GM23338 (cell line): ENCODE results near the gene HGFAC. TPM values are rescaled to one million over a fixed set of nuclear protein-coding genes. Genes with fewer than 3 reads are reported as not detected.

Experiments
- ATAC-seq: fragments of 200-7000 bp; cut with Tn5 transposase; 3 replicates; pipeline ENCODE4 v1.9.1; 2020
- DNase-seq: peaks from one replicate; pipeline ENCODE4 v3.0.0-alpha.2; 2015; ENCODE audit warnings: low spot score
- H2AFZ ChIP-seq: fragments of 200-600 bp; sonication (generic); 2 replicates; pipeline ENCODE4 v1.8.0; 2016; ENCODE audit warnings: antibody characterized with exemption, mild to moderate bottlenecking, moderate library complexity
- H3F3A ChIP-seq: fragments of 200-600 bp; sonication (generic); replicated peaks from 2 replicates; pipeline ENCODE4 v1.8.0; 2017; ENCODE audit warnings: antibody characterized with exemption, mixed run types, low read depth
- H3K27ac ChIP-seq: fragments of 200-600 bp; sonication (generic); 2 replicates; pipeline ENCODE4 v1.6.1; 2016; ENCODE audit warnings: low read depth
- H3K27me3 ChIP-seq: fragments of 200-600 bp; sonication (generic); 2 replicates; pipeline ENCODE4 v1.8.0; 2016; ENCODE audit warnings: mild to moderate bottlenecking, mixed run types, moderate library complexity; ENCODE audit not compliant: insufficient read depth
- H3K36me3 ChIP-seq: fragments of 200-600 bp; sonication (generic); 2 replicates; pipeline ENCODE4 v1.8.0; 2016; ENCODE audit warnings: mild to moderate bottlenecking; ENCODE audit not compliant: insufficient read depth
- H3K4me1 ChIP-seq: fragments of 200-600 bp; sonication (generic); 2 replicates; pipeline ENCODE4 v1.8.0; 2016; ENCODE audit warnings: mild to moderate bottlenecking, moderate library complexity; ENCODE audit not compliant: insufficient read depth
- H3K4me2 ChIP-seq: fragments of 200-600 bp; sonication (generic); 2 replicates; pipeline ENCODE4 v1.7.1; 2017; ENCODE audit warnings: mixed run types
- H3K4me3 ChIP-seq: fragments of 200-600 bp; sonication (generic); 2 replicates; pipeline ENCODE4 v1.6.1; 2016; ENCODE audit warnings: mixed run types
- H3K79me2 ChIP-seq: fragments of 200-600 bp; sonication (generic); replicated peaks from 2 replicates; pipeline ENCODE4 v1.8.0; 2017; ENCODE audit warnings: mild to moderate bottlenecking; ENCODE audit not compliant: insufficient read depth
- H3K9me2 ChIP-seq: fragments of 200-600 bp; sonication (generic); 2 replicates; pipeline ENCODE4 v1.8.0; 2017; ENCODE audit not compliant: insufficient read depth
- H4K20me1 ChIP-seq: fragments of 200-600 bp; sonication (generic); replicated peaks from 2 replicates; pipeline ENCODE4 v1.8.0; 2017; ENCODE audit warnings: mild to moderate bottlenecking; ENCODE audit not compliant: insufficient read depth
- H3K27ac Mint-ChIP-seq: 2 replicates; pipeline ENCODE4 v1.8.0; 2020; ENCODE audit warnings: inconsistent platforms, mild to moderate bottlenecking, moderate library complexity, mixed read lengths
- H3K27me3 Mint-ChIP-seq: 3 replicates; pipeline ENCODE4 v1.8.0; 2022; ENCODE audit warnings: low read depth, mild to moderate bottlenecking, moderate library complexity, mixed read lengths, inconsistent platforms; ENCODE audit not compliant: insufficient read depth, poor library complexity
- H3K36me3 Mint-ChIP-seq: 3 replicates; pipeline ENCODE4 v1.8.0; 2021; ENCODE audit warnings: low read depth, mild to moderate bottlenecking, inconsistent platforms, moderate library complexity, mixed read lengths
- H3K4me1 Mint-ChIP-seq: 3 replicates; pipeline ENCODE4 v1.8.0; 2020; ENCODE audit warnings: mild to moderate bottlenecking, inconsistent platforms, mixed read lengths
- H3K4me3 Mint-ChIP-seq: 3 replicates; pipeline ENCODE4 v1.8.0; 2021; ENCODE audit warnings: moderate library complexity, mild to moderate bottlenecking, inconsistent platforms, mixed read lengths
- H3K9me3 Mint-ChIP-seq: 3 replicates; pipeline ENCODE4 v1.8.0; 2020; ENCODE audit warnings: moderate library complexity, mild to moderate bottlenecking, inconsistent platforms, mixed read lengths
- CREB1 ChIP-seq: fragments of 250-450 bp; sonication (Bioruptor Pico); IDR thresholded peaks from 2 replicates; pipeline ENCODE4 v1.5.0; 2020; ENCODE audit warnings: low read depth, mild to moderate bottlenecking, moderate library complexity
- EZH2phosphoT487 ChIP-seq: fragments of 200-600 bp; sonication (generic); IDR thresholded peaks from one replicate; pipeline ENCODE4 v1.8.1; 2018; ENCODE audit warnings: antibody characterized with exemption; ENCODE audit not compliant: unreplicated experiment
- POLR2AphosphoS5 ChIP-seq: IDR thresholded peaks from 2 replicates; pipeline ENCODE4 v1.6.1; 2016; ENCODE audit warnings: antibody characterized with exemption, low read depth
- STAT1 ChIP-seq: IDR thresholded peaks from one replicate; pipeline ENCODE4 v1.6.1; 2016; ENCODE audit warnings: antibody characterized with exemption; ENCODE audit not compliant: unreplicated experiment
- ZNF114 ChIP-seq: fragments of 250-450 bp; sonication (Bioruptor Pico); IDR thresholded peaks from 2 replicates; pipeline ENCODE4 v1.5.0; 2020; ENCODE audit warnings: mild to moderate bottlenecking, moderate library complexity
- polyA plus RNA-seq: library from polyadenylated mRNA; unstranded; fragments of >200 nt; fragmentation: Nextera tagmentation; extraction: Ambion mirVana; gene quantifications from 2 replicates; pipeline ENCODE4 v1.2.1, GENCODE V29; 2016
- total RNA-seq: library from RNA; depleted of rRNA; stranded (reverse); fragments of >200 nt; shearing (Covaris generic); gene quantifications from 2 replicates; pipeline ENCODE4 v1.2.3, GENCODE V29; 2014
- TF ChIP-seq, protein P1 (sequence below), 2 experiments: fragments of 200-600 bp in 1 of 2; sonication (generic) in 1 of 2; conservative IDR thresholded peaks; 2 replicates each; pipeline versions ENCODE4 v1.5.1 to v1.6.1; 2016 to 2017; ENCODE audit warnings: antibody characterized with exemption in 2 of 2, low read depth in 2 of 2, mild to moderate bottlenecking in 2 of 2, moderate library complexity in 1 of 2
- TF ChIP-seq, protein P2 (sequence below): IDR thresholded peaks from 2 replicates; pipeline ENCODE4 v1.6.1; 2016; ENCODE audit warnings: antibody characterized with exemption
- TF ChIP-seq, protein P3 (sequence below): fragments of 250-450 bp; sonication (Bioruptor Pico); IDR thresholded peaks from 2 replicates; pipeline ENCODE4 v1.5.0; 2020; ENCODE audit warnings: mild to moderate bottlenecking, moderate library complexity

The HGFAC gene
- total and polyA plus RNA-seq, 2 experiments from 2014 or later: 0.94 TPM; not detected in 1

DNA sequence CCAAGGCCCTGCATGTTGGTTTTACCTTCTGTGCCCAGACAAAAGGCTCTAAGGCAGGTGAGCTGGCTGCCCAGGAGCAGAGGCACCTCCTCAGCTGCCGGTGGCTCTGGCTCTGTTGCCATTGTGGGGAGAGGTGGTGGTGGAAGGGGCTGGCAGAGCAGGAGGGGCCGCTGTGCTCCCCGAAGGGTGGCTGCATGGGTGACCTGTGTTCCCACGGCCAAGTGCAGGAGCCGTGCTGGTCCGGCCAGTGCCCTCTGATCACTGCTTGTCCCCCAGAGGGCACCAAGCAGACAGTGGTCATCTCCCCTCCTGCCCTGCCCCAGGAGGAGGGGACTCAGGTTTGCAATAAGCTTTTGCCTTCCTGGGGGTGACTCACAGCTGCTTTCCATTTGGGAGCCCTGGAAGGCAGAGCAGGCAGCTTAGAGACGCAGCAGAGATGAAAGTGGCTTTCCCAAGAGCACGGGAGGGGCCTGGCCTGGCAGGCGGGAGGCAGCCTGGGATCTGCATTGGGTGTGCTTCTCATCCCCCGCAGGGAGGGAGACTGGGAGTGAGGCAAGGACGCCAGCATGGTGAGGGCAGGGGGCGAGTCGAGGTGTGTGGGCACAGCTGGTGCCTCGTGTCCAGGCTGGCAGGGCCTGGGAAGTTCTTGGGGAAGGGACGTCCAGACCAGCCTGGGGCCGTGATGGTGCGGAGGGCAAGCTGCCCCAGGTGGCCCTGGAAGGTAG, 50.1 kb downstream of the HGFAC start (continued):
- TF ChIP-seq, protein P1, sequence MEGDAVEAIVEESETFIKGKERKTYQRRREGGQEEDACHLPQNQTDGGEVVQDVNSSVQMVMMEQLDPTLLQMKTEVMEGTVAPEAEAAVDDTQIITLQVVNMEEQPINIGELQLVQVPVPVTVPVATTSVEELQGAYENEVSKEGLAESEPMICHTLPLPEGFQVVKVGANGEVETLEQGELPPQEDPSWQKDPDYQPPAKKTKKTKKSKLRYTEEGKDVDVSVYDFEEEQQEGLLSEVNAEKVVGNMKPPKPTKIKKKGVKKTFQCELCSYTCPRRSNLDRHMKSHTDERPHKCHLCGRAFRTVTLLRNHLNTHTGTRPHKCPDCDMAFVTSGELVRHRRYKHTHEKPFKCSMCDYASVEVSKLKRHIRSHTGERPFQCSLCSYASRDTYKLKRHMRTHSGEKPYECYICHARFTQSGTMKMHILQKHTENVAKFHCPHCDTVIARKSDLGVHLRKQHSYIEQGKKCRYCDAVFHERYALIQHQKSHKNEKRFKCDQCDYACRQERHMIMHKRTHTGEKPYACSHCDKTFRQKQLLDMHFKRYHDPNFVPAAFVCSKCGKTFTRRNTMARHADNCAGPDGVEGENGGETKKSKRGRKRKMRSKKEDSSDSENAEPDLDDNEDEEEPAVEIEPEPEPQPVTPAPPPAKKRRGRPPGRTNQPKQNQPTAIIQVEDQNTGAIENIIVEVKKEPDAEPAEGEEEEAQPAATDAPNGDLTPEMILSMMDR (conservative IDR thresholded peaks at IDR 0.05; ENCODE audit: low read depth in 2 of 2): no peak
- TF ChIP-seq, protein P2, sequence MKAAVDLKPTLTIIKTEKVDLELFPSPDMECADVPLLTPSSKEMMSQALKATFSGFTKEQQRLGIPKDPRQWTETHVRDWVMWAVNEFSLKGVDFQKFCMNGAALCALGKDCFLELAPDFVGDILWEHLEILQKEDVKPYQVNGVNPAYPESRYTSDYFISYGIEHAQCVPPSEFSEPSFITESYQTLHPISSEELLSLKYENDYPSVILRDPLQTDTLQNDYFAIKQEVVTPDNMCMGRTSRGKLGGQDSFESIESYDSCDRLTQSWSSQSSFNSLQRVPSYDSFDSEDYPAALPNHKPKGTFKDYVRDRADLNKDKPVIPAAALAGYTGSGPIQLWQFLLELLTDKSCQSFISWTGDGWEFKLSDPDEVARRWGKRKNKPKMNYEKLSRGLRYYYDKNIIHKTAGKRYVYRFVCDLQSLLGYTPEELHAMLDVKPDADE: no peak
- TF ChIP-seq ZNF114 (CRISPR knock-in tag) (no peak), POLR2AphosphoS5 (no peak), STAT1 (no peak), CREB1 (CRISPR knock-in tag) (no peak), EZH2phosphoT487 (no peak)

DNA sequence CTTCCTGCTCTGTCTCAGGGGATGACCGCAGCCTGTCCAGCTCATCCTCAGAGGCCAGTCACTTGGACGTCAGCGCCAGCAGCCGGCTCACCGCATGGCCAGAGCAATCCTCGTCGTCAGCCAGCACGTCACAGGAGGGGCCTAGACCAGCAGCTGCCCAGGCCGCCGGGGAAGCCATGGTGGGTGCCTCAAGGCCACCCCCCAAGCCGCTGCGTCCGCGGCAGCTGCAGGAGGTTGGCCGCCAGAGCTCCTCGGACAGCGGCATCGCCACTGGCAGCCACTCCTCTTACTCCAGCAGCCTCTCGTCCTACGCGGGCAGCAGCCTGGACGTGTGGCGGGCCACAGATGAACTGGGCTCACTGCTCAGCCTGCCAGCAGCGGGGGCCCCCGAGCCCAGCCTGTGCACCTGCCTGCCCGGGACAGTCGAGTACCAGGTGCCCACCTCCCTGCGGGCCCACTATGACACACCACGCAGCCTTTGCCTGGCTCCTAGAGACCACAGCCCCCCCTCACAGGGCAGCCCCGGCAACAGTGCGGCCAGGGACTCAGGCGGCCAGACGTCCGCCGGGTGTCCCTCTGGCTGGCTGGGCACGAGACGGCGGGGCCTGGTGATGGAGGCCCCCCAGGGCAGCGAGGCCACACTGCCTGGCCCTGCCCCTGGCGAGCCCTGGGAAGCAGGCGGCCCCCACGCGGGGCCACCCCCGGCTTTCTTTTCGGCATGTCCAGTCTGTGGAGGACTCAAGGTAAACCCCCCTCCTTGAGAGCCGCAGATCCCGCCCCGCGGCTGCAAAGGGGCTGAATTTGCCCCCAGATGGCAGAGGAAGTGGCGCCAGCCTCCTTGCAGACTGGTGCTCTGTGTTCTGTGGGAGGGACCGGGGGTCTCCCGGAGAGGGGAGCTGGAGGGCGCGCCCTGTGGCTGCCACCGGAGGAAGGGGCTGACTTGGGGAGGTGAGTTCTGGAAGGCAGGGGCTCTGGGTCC, 51.3 kb downstream of the HGFAC start:
- H2AFZ ChIP-seq: no peak overlapping the region
- ATAC-seq: no peak
- TF ChIP-seq ZNF114 (CRISPR knock-in tag) (no peak), CREB1 (CRISPR knock-in tag) (no peak)
- TF ChIP-seq, protein P3, sequence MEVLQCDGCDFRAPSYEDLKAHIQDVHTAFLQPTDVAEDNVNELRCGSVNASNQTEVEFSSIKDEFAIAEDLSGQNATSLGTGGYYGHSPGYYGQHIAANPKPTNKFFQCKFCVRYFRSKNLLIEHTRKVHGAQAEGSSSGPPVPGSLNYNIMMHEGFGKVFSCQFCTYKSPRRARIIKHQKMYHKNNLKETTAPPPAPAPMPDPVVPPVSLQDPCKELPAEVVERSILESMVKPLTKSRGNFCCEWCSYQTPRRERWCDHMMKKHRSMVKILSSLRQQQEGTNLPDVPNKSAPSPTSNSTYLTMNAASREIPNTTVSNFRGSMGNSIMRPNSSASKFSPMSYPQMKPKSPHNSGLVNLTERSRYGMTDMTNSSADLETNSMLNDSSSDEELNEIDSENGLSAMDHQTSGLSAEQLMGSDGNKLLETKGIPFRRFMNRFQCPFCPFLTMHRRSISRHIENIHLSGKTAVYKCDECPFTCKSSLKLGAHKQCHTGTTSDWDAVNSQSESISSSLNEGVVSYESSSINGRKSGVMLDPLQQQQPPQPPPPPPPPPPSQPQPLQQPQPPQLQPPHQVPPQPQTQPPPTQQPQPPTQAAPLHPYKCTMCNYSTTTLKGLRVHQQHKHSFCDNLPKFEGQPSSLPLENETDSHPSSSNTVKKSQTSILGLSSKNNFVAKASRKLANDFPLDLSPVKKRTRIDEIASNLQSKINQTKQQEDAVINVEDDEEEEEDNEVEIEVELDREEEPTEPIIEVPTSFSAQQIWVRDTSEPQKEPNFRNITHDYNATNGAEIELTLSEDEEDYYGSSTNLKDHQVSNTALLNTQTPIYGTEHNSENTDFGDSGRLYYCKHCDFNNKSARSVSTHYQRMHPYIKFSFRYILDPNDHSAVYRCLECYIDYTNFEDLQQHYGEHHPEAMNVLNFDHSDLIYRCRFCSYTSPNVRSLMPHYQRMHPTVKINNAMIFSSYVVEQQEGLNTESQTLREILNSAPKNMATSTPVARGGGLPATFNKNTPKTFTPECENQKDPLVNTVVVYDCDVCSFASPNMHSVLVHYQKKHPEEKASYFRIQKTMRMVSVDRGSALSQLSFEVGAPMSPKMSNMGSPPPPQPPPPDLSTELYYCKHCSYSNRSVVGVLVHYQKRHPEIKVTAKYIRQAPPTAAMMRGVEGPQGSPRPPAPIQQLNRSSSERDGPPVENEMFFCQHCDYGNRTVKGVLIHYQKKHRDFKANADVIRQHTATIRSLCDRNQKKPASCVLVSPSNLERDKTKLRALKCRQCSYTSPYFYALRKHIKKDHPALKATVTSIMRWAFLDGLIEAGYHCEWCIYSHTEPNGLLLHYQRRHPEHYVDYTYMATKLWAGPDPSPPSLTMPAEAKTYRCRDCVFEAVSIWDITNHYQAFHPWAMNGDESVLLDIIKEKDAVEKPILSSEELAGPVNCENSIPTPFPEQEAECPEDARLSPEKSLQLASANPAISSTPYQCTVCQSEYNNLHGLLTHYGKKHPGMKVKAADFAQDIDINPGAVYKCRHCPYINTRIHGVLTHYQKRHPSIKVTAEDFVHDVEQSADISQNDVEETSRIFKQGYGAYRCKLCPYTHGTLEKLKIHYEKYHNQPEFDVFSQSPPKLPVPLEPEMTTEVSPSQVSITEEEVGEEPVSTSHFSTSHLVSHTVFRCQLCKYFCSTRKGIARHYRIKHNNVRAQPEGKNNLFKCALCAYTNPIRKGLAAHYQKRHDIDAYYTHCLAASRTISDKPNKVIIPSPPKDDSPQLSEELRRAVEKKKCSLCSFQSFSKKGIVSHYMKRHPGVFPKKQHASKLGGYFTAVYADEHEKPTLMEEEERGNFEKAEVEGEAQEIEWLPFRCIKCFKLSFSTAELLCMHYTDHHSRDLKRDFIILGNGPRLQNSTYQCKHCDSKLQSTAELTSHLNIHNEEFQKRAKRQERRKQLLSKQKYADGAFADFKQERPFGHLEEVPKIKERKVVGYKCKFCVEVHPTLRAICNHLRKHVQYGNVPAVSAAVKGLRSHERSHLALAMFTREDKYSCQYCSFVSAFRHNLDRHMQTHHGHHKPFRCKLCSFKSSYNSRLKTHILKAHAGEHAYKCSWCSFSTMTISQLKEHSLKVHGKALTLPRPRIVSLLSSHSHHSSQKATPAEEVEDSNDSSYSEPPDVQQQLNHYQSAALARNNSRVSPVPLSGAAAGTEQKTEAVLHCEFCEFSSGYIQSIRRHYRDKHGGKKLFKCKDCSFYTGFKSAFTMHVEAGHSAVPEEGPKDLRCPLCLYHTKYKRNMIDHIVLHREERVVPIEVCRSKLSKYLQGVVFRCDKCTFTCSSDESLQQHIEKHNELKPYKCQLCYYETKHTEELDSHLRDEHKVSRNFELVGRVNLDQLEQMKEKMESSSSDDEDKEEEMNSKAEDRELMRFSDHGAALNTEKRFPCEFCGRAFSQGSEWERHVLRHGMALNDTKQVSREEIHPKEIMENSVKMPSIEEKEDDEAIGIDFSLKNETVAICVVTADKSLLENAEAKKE (CRISPR knock-in tag): no peak
- TF ChIP-seq, protein P2: no peak

More for the DNA sequence above, 51.3 kb downstream of the HGFAC start:
- no peaks in the 10 kb centered on the region for H3K36me3 Mint-ChIP-seq
- no peaks in the 10 kb centered on the region for H3K4me1 ChIP-seq
- no peaks in the 10 kb centered on the region for H3F3A ChIP-seq
- peaks cover 7% of the 10 kb centered on the region for H3K4me1 Mint-ChIP-seq
- no peaks in the 10 kb centered on the region for H3K9me2 ChIP-seq
- peaks cover 87% of the 10 kb centered on the region for H3K27me3 Mint-ChIP-seq
- H3K36me3 ChIP-seq: no peaks in the 10 kb centered on the region
- H3K4me3 ChIP-seq: no peak overlapping the region
- H3K4me2 ChIP-seq: no peak overlapping the region
- H3K27ac Mint-ChIP-seq: no peak overlapping the region
- peaks cover 4% of the 10 kb centered on the region for H3K9me3 Mint-ChIP-seq
- DNase-seq: no peak
- H3K27ac ChIP-seq: no peak overlapping the region
- H3K4me3 Mint-ChIP-seq: no peak overlapping the region
- no peaks in the 10 kb centered on the region; the same call in 1 of the 2 replicates for H4K20me1 ChIP-seq
- no peaks in the 10 kb centered on the region for H3K79me2 ChIP-seq
- H3K27me3 ChIP-seq: peaks cover 100% of the 10 kb centered on the region
